SK-N-SH treated with all-trans-retinoic acid at 6 μM for 48 hours (cell line): Measurements from ENCODE around the gene TRPC1.

Experiments
- ATAC-seq: fragments of 200-7000 bp; cut with Tn5 transposase; 3 replicates; pipeline ENCODE4 v1.9.1; 2020; ENCODE audit warnings: mild to moderate bottlenecking, moderate library complexity
- ARNTL ChIP-seq: fragments of 450-650 bp; formaldehyde crosslinking; IDR thresholded peaks from 2 replicates; pipeline ENCODE4 v1.5.0; 2020; ENCODE audit warnings: low read depth, mild to moderate bottlenecking, moderate library complexity, borderline replicate concordance
- BACH2 ChIP-seq: fragments of 250-450 bp; sonication (Bioruptor Pico); IDR thresholded peaks from 2 replicates; pipeline ENCODE4 v1.9.0; 2021; ENCODE audit warnings: mild to moderate bottlenecking, borderline replicate concordance
- CREB5 ChIP-seq: fragments of 250-450 bp; sonication (Bioruptor Pico); IDR thresholded peaks from 2 replicates; pipeline ENCODE4 v1.5.1; 2020; ENCODE audit warnings: low read depth, mild to moderate bottlenecking, moderate library complexity
- CSDC2 ChIP-seq: fragments of 250-450 bp; sonication (Bioruptor Pico); IDR thresholded peaks from 2 replicates; pipeline ENCODE4 v1.5.0; 2020; ENCODE audit warnings: mild to moderate bottlenecking, moderate library complexity
- CSRNP3 ChIP-seq: fragments of 250-450 bp; sonication (Bioruptor Pico); IDR thresholded peaks from 2 replicates; pipeline ENCODE4 v1.5.1; 2021; ENCODE audit warnings: mild to moderate bottlenecking, moderate library complexity
- ESRRG ChIP-seq: fragments of 250-450 bp; sonication (Bioruptor Pico); IDR thresholded peaks from 2 replicates; pipeline ENCODE4 v1.6.1; 2021; ENCODE audit warnings: mild to moderate bottlenecking
- GLIS3 ChIP-seq: fragments of 250-450 bp; sonication (Bioruptor Pico); IDR thresholded peaks from 2 replicates; pipeline ENCODE4 v1.5.0; 2020; ENCODE audit warnings: mild to moderate bottlenecking, moderate library complexity
- ISL1 ChIP-seq: fragments of 250-450 bp; sonication (Bioruptor Pico); IDR thresholded peaks from 2 replicates; pipeline ENCODE4 v2.1.2; 2022; ENCODE audit warnings: mild to moderate bottlenecking, moderate library complexity
- OSR1 ChIP-seq: fragments of 250-450 bp; sonication (Bioruptor Pico); IDR thresholded peaks from 2 replicates; pipeline ENCODE4 v1.8.0; 2022; ENCODE audit warnings: moderate library complexity, mild to moderate bottlenecking, inconsistent platforms
- PATZ1 ChIP-seq: fragments of 250-450 bp; sonication (Bioruptor Pico); IDR thresholded peaks from 2 replicates; pipeline ENCODE4 v1.8.0; 2020; ENCODE audit warnings: mild to moderate bottlenecking, moderate library complexity, borderline replicate concordance
- POU6F1 ChIP-seq: fragments of 250-450 bp; sonication (Bioruptor Pico); IDR thresholded peaks from 2 replicates; pipeline ENCODE4 v1.8.0; 2021; ENCODE audit warnings: low read depth, mild to moderate bottlenecking, moderate library complexity, borderline replicate concordance
- PPARA ChIP-seq: fragments of 250-450 bp; sonication (Bioruptor Pico); IDR thresholded peaks from 2 replicates; pipeline ENCODE4 v1.5.0; 2020; ENCODE audit warnings: mild to moderate bottlenecking, borderline replicate concordance
- RARB ChIP-seq: fragments of 250-450 bp; sonication (Bioruptor Pico); IDR thresholded peaks from 2 replicates; pipeline ENCODE4 v1.8.0; 2021; ENCODE audit warnings: mild to moderate bottlenecking, moderate library complexity
- TCF4 ChIP-seq: fragments of 250-450 bp; sonication (Bioruptor Pico); IDR thresholded peaks from 2 replicates; pipeline ENCODE4 v1.8.0; 2021; ENCODE audit warnings: mild to moderate bottlenecking, moderate library complexity, borderline replicate concordance
- TOX ChIP-seq: fragments of 250-450 bp; sonication (Bioruptor Pico); IDR thresholded peaks from 2 replicates; pipeline ENCODE4 v1.8.0; 2021; ENCODE audit warnings: mild to moderate bottlenecking, moderate library complexity, borderline replicate concordance
- TSHZ2 ChIP-seq: fragments of 250-450 bp; sonication (Bioruptor Pico); IDR thresholded peaks from 2 replicates; pipeline ENCODE4 v1.5.0; 2020; ENCODE audit warnings: mild to moderate bottlenecking, moderate library complexity
- ZC3H10 ChIP-seq: fragments of 250-450 bp; sonication (Bioruptor Pico); IDR thresholded peaks from 2 replicates; pipeline ENCODE4 v1.5.1; 2021; ENCODE audit warnings: mild to moderate bottlenecking, moderate library complexity
- ZFP3 ChIP-seq: fragments of 250-450 bp; sonication (Bioruptor Pico); IDR thresholded peaks from 2 replicates; pipeline ENCODE4 v1.5.0; 2020; ENCODE audit warnings: mild to moderate bottlenecking, moderate library complexity
- ZFP30 ChIP-seq: fragments of 450-650 bp; formaldehyde crosslinking; IDR thresholded peaks from 2 replicates; pipeline ENCODE4 v1.5.0; 2022; ENCODE audit warnings: mild to moderate bottlenecking, moderate library complexity
- ZNF565 ChIP-seq: fragments of 450-650 bp; formaldehyde crosslinking; conservative IDR thresholded peaks from 2 replicates; pipeline ENCODE4 v1.5.0; 2020; ENCODE audit warnings: low read depth, mild to moderate bottlenecking, moderate library complexity
- ZNF70 ChIP-seq: fragments of 450-650 bp; formaldehyde crosslinking; IDR thresholded peaks from 2 replicates; pipeline ENCODE4 v1.5.0; 2020; ENCODE audit warnings: mild to moderate bottlenecking, moderate library complexity
- ZNF8 ChIP-seq: fragments of 450-650 bp; formaldehyde crosslinking; IDR thresholded peaks from 2 replicates; pipeline ENCODE4 v1.5.0; 2020; ENCODE audit warnings: mild to moderate bottlenecking, moderate library complexity

Gene TRPC1

GRCh38 chr3:142794508-142794907 lies 70.7 kb downstream of the TRPC1 start:
- no peak for ATAC-seq
- TF ChIP-seq ZNF8, result no peak
- TF ChIP-seq RARB (CRISPR knock-in tag), result no peak
- no peak for TF ChIP-seq PPARA (CRISPR knock-in tag)
- TF ChIP-seq CSRNP3 (CRISPR knock-in tag), result no peak
- TF ChIP-seq BACH2, result no peak
- TF ChIP-seq ZNF565 (CRISPR knock-in tag), result no peak
- TF ChIP-seq TOX, result no peak
- no peak for TF ChIP-seq CSDC2 (CRISPR knock-in tag)
- TF ChIP-seq CREB5 (CRISPR knock-in tag), result no peak
- TF ChIP-seq ZC3H10 (CRISPR knock-in tag), result no peak
- no peak for TF ChIP-seq GLIS3 (CRISPR knock-in tag)
- no peak for TF ChIP-seq OSR1 (CRISPR knock-in tag)
- no peak for TF ChIP-seq PATZ1
- no peak for TF ChIP-seq ZFP3 (CRISPR knock-in tag)
- TF ChIP-seq ZFP30, result no peak
- no peak for TF ChIP-seq ZNF70 (CRISPR knock-in tag)
- no peak for TF ChIP-seq ESRRG (CRISPR knock-in tag)

- ATAC-seq, result no peak
- TF ChIP-seq BACH2 (no peak), ZNF70 (CRISPR knock-in tag) (no peak), ZNF565 (CRISPR knock-in tag) (no peak), ARNTL (CRISPR knock-in tag) (no peak), ZFP30 (no peak), ZNF8 (no peak), PPARA (CRISPR knock-in tag) (no peak), CSDC2 (CRISPR knock-in tag) (no peak), OSR1 (CRISPR knock-in tag) (no peak), RARB (CRISPR knock-in tag) (no peak), CREB5 (CRISPR knock-in tag) (no peak)
Measured at GRCh38 chr3:142795332-142795731, 71.5 kb downstream of the TRPC1 start.

- TF ChIP-seq TCF4 (CRISPR knock-in tag), result no peak
- no peak for TF ChIP-seq TOX
- no peak for TF ChIP-seq TSHZ2
- no peak for TF ChIP-seq ZNF8
- TF ChIP-seq POU6F1 (CRISPR knock-in tag), result no peak
- no peak for TF ChIP-seq ARNTL (CRISPR knock-in tag)
- TF ChIP-seq ZNF70 (CRISPR knock-in tag), result no peak
- TF ChIP-seq ZFP30, result no peak
- TF ChIP-seq ZNF565 (CRISPR knock-in tag), result no peak
- no peak for TF ChIP-seq ISL1
- TF ChIP-seq PPARA (CRISPR knock-in tag), result no peak
- no peak for TF ChIP-seq OSR1 (CRISPR knock-in tag)
- no peak for TF ChIP-seq BACH2
- TF ChIP-seq ESRRG (CRISPR knock-in tag), result no peak
- no peak for TF ChIP-seq GLIS3 (CRISPR knock-in tag)
- no peak for TF ChIP-seq RARB (CRISPR knock-in tag)
- TF ChIP-seq PATZ1, result no peak
Measured at GRCh38 chr3:142796823-142797222, 73.0 kb downstream of the TRPC1 start.

More at GRCh38 chr3:142796823-142797222, 73.0 kb downstream of the TRPC1 start:
- ATAC-seq, result no peak
